AG04450 (cell line): ENCODE results near the gene JSRP1. TPM values are rescaled to one million over a fixed set of nuclear protein-coding genes. Genes with fewer than 3 reads are reported as not detected.

ENCODE experiments used
- CTCF ChIA-PET: fragments of 300-600, 350-600 bp; formaldehyde crosslinking; extraction: SDS; loops from one replicate; lab custom pipeline; 2022; ENCODE audit warnings: antibody characterized with exemption, inconsistent platforms; lab: Charles Lee
- POLR2A ChIA-PET: fragments of 350-600 bp; formaldehyde crosslinking; extraction: SDS; loops from one replicate; lab custom pipeline; 2021; ENCODE audit warnings: antibody characterized with exemption, inconsistent platforms; lab: Yijun Ruan, JAX
- DNase-seq: peaks from one replicate; pipeline ENCODE4 v3.0.0-alpha.2; 2011; ENCODE audit warnings: low read depth, low spot score
- H3K27ac ChIP-seq: one replicate; pipeline ENCODE4 v1.5.1; 2012; ENCODE audit warnings: low read depth, low read length, control low read depth
- H3K27me3 ChIP-seq: one replicate; pipeline ENCODE4 v1.6.0; 2012; ENCODE audit warnings: low read length; ENCODE audit not compliant: control insufficient read depth, insufficient read depth
- H3K4me3 ChIP-seq: 2 replicates; pipeline ENCODE4 v1.5.1; 2011; ENCODE audit warnings: mild to moderate bottlenecking, low read depth, low read length, control low read depth
- H3K9me3 ChIP-seq: 2 replicates; pipeline ENCODE4 v1.5.1; 2012; ENCODE audit warnings: low read length; ENCODE audit not compliant: control insufficient read depth, insufficient read depth
- polyA plus RNA-seq: library from polyadenylated mRNA; depleted of rRNA; stranded (reverse); fragments of >200 nt; gene quantifications from 2 replicates; pipeline ENCODE4 v1.2.3, GENCODE V29; 2011
- TF ChIP-seq, protein P1 (sequence below): IDR thresholded peaks from 2 replicates; pipeline ENCODE4 v1.5.1; 2011; ENCODE audit warnings: low read depth, low read length, control low read depth, inconsistent platforms

Gene JSRP1
- polyA plus RNA-seq, 1 experiment: not detected

GRCh38 chr19:2210987-2211740, 45.1 kb downstream of the JSRP1 start:
- no peaks in the 10 kb centered on the region; the same call in 1 of the 2 replicates for H3K9me3 ChIP-seq
- H3K27me3 ChIP-seq: no peaks in the 10 kb centered on the region
- POLR2A ChIA-PET: no interaction called here
- no peak overlapping the region for H3K4me3 ChIP-seq
- CTCF ChIA-PET: no interaction called here
- H3K27ac ChIP-seq: no peak overlapping the region
- TF ChIP-seq, protein P1, sequence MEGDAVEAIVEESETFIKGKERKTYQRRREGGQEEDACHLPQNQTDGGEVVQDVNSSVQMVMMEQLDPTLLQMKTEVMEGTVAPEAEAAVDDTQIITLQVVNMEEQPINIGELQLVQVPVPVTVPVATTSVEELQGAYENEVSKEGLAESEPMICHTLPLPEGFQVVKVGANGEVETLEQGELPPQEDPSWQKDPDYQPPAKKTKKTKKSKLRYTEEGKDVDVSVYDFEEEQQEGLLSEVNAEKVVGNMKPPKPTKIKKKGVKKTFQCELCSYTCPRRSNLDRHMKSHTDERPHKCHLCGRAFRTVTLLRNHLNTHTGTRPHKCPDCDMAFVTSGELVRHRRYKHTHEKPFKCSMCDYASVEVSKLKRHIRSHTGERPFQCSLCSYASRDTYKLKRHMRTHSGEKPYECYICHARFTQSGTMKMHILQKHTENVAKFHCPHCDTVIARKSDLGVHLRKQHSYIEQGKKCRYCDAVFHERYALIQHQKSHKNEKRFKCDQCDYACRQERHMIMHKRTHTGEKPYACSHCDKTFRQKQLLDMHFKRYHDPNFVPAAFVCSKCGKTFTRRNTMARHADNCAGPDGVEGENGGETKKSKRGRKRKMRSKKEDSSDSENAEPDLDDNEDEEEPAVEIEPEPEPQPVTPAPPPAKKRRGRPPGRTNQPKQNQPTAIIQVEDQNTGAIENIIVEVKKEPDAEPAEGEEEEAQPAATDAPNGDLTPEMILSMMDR: no peak
- no peak for DNase-seq

DNA sequence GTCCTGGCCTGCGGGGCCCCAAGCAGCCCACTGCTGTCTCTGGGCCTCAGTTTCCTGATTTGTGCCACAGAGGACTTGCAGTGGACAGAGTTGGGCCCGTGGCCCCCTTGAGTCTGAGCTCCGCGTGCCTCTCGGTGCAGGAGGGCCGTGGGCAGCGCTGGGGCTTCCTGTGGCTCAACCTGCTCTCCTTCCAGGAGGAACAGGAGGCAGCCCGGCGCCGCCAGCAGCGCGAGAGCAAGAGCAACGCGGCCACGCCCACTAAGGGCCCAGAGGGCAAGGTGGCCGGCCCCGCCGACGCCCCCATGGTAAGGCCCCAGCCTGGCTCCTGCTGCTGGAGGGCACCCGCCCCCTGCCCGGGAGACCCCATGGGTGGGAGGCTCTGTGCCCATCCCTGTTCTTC, 46.0 kb downstream of the JSRP1 start:
- Histone ChIP-seq H3K4me3 (no peak overlapping the region), H3K27ac (no peak overlapping the region), H3K9me3 (no peaks in the 10 kb centered on the region; the same call in 1 of the 2 replicates), H3K27me3 (no peaks in the 10 kb centered on the region)
- TF ChIP-seq, protein P1: no peak
- no peak for DNase-seq
- ChIA-PET CTCF (no interaction called here), POLR2A (no interaction called here)

- no peaks in the 10 kb centered on the region; the same call in 1 of the 2 replicates for H3K9me3 ChIP-seq
- TF ChIP-seq, protein P1: no peak
- ChIA-PET POLR2A (no interaction called here), CTCF (interaction anchor here (1.5 kb wide), 1 partner anchor 26 kb away, joined by 3 read pairs; the partner anchor contains the start of gene PLEKHJ1)
- no peak overlapping the region for H3K4me3 ChIP-seq
- H3K27me3 ChIP-seq: no peaks in the 10 kb centered on the region
- no peak overlapping the region for H3K27ac ChIP-seq
- DNase-seq: no peak
Measured at GRCh38 chr19:2209408-2209807, 46.8 kb downstream of the JSRP1 start.

GRCh38 chr19:2208975-2209374, 47.2 kb downstream of the JSRP1 start:
- Histone ChIP-seq H3K9me3 (no peaks in the 10 kb centered on the region; the same call in 1 of the 2 replicates), H3K27me3 (no peaks in the 10 kb centered on the region), H3K4me3 (no peak overlapping the region), H3K27ac (no peak overlapping the region)
- DNase-seq: no peak
- TF ChIP-seq, protein P1: no peak
- ChIA-PET POLR2A (interaction anchor here (0.6 kb wide), 2 partner anchors 53 to 765 kb away, joined by 3 read pairs; no protein-coding TSS in a partner anchor), CTCF (interaction anchor here (1.5 kb wide), 1 partner anchor 27 kb away, joined by 3 read pairs; the partner anchor contains the start of gene PLEKHJ1)
